Measurements from ENCODE around the gene MX1.

MX1 gene

GRCh38 chr21:41460578-41461527, 34.8 kb downstream of the MX1 start:
- peak; percentile 20 for DNase-seq (ENCODE audit: low read depth, low spot score)

GRCh38 chr21:41465176-41465781, 39.2 kb downstream of the MX1 start:
- no peak for DNase-seq (ENCODE audit: low read depth, low spot score)

GRCh38 chr21:41466024-41466820, 40.2 kb downstream of the MX1 start:
- no peak for DNase-seq (ENCODE audit: low read depth, low spot score)

- DNase-seq (ENCODE audit: low read depth, low spot score): no peak
These were observed 44.0 kb downstream of the MX1 start for GRCh38 chr21:41470054-41470453.

- DNase-seq (ENCODE audit: low read depth, low spot score): no peak
These were observed 46.9 kb downstream of the MX1 start for GRCh38 chr21:41472753-41473548.

GRCh38 chr21:41475714-41476420, 49.8 kb downstream of the MX1 start:
- DNase-seq (ENCODE audit: low read depth, low spot score): no peak

- no peak for DNase-seq (ENCODE audit: low read depth, low spot score)
These were observed 51.7 kb downstream of the MX1 start for GRCh38 chr21:41477641-41478318.

GRCh38 chr21:41478319-41479177, 52.5 kb downstream of the MX1 start:
- no peak for DNase-seq (ENCODE audit: low read depth, low spot score)

- DNase-seq (ENCODE audit: low read depth, low spot score): no peak
These were observed 53.6 kb downstream of the MX1 start for GRCh38 chr21:41479686-41480085.

- DNase-seq (ENCODE audit: low read depth, low spot score): no peak
These were observed 54.1 kb downstream of the MX1 start for GRCh38 chr21:41480086-41480690.

- no peak for DNase-seq (ENCODE audit: low read depth, low spot score)
These were observed 55.2 kb downstream of the MX1 start for GRCh38 chr21:41481191-41481590.

GRCh38 chr21:41482301-41482700, 56.3 kb downstream of the MX1 start:
- no peak for DNase-seq (ENCODE audit: low read depth, low spot score)

- DNase-seq (ENCODE audit: low read depth, low spot score): no peak
These were observed 56.9 kb downstream of the MX1 start for GRCh38 chr21:41482980-41483379.

- DNase-seq (ENCODE audit: low read depth, low spot score): no peak
These were observed 57.4 kb downstream of the MX1 start for GRCh38 chr21:41483415-41483814.

GRCh38 chr21:41483973-41484372, 57.9 kb downstream of the MX1 start:
- DNase-seq (ENCODE audit: low read depth, low spot score): no peak

- DNase-seq (ENCODE audit: low read depth, low spot score): no peak
These were observed 61.0 kb downstream of the MX1 start for GRCh38 chr21:41487082-41487481.

- no peak for DNase-seq (ENCODE audit: low read depth, low spot score)
These were observed 62.0 kb downstream of the MX1 start for GRCh38 chr21:41488080-41488479.

GRCh38 chr21:41489329-41489728, 63.3 kb downstream of the MX1 start:
- no peak for DNase-seq (ENCODE audit: low read depth, low spot score)

GRCh38 chr21:41490330-41490729, 64.3 kb downstream of the MX1 start:
- DNase-seq (ENCODE audit: low read depth, low spot score): no peak
